NT2/D1 (cell line): ENCODE results near the gene CLCN6.

ENCODE experiments used
- SUZ12 ChIP-seq: IDR thresholded peaks from 2 replicates; pipeline ENCODE4 v1.6.1; 2011; ENCODE audit not compliant: insufficient read length, insufficient read depth; ENCODE audit errors: extremely low read depth
- ZNF274 ChIP-seq: IDR thresholded peaks from 2 replicates; pipeline ENCODE4 v1.6.1; 2011; ENCODE audit warnings: mild to moderate bottlenecking, low read depth, low read length

GRCh38 chr1:11813021-11813420 is 7.0 kb downstream of the CLCN6 start:
- TF ChIP-seq ZNF274 (no peak), SUZ12 (no peak)
